ENCODE measurements around the gene POLDIP2. TPM values are rescaled to one million over a fixed set of nuclear protein-coding genes. Genes with fewer than 3 reads are reported as not detected.

Gene POLDIP2
- polyA plus RNA-seq, 1 of the 3 experiments (the other 2 are of a cell fraction): 98.1 TPM

GRCh38 chr17:28372945-28373274 lies 15.6 kb upstream of the POLDIP2 start (continued):
- TF ChIP-seq CTCF (IDR thresholded peaks at IDR 0.05): no peak
- TF ChIP-seq RAD21 (IDR thresholded peaks at IDR 0.05; ENCODE audit: low read length): no peak
- TF ChIP-seq FOSL2 (IDR thresholded peaks at IDR 0.05; ENCODE audit: borderline replicate concordance, low read depth): no peak
- TF ChIP-seq ELF1 (IDR thresholded peaks at IDR 0.05): no peak
- no peak for TF ChIP-seq FOXM1 (IDR thresholded peaks at IDR 0.05; ENCODE audit: low read depth)
- no peak for TF ChIP-seq FOXJ3 (CRISPR knock-in tag; IDR thresholded peaks at IDR 0.05)
- TF ChIP-seq EZH2phosphoT487 (IDR thresholded peaks at IDR 0.05; ENCODE audit: borderline replicate concordance, low read depth): no peak
- no peak for TF ChIP-seq ZBTB33 (IDR thresholded peaks at IDR 0.05; ENCODE audit: borderline replicate concordance, low read depth)
- no peak for TF ChIP-seq RCOR1 (IDR thresholded peaks at IDR 0.05; ENCODE audit: low read length)
- TF ChIP-seq USF1 (IDR thresholded peaks at IDR 0.05; ENCODE audit: borderline replicate concordance, low read depth): no peak

GRCh38 chr17:28372203-28372944 lies 15.0 kb upstream of the POLDIP2 start:
- peak; percentile 67 for DNase-seq
- Histone ChIP-seq H4K20me1 (ENCODE audit: insufficient read depth) (peaks cover 32% of the 10 kb centered on the region), H3K4me2 (peak overlapping the region; percentile 96), H3K9ac (peak overlapping the region; percentile 81), H3K4me1 (ENCODE audit: control insufficient read depth in 1 of 2, insufficient read depth in 2 of 2, low read depth in 1 of 2, low read length in 1 of 2) (peaks cover 15 to 28% of the 10 kb centered on the region in 2 experiments), H3K36me3 (replicated peaks in 1 of 2; ENCODE audit: control insufficient read depth in 1 of 2, insufficient read depth in 2 of 2, low read length in 1 of 2) (peaks cover 0 to 3% of the 10 kb centered on the region in 2 experiments), H3K9me3 (no peaks in the 10 kb centered on the region), H3K27ac (ENCODE audit: low read depth in 2 of 2, low read length in 1 of 2) (peak overlapping the region; percentile 73 to 90), H3K27me3 (ENCODE audit: insufficient read depth) (no peaks in the 10 kb centered on the region), H3K4me3 (ENCODE audit: low read depth in 2 of 2, low read length in 1 of 2) (peak overlapping the region; percentile 60 to 84), H3K79me2 (ENCODE audit: insufficient read depth) (peaks cover 45% of the 10 kb centered on the region), H2AFZ (ENCODE audit: low read depth) (peak overlapping the region; percentile 82), H3F3A (replicated peaks; ENCODE audit: insufficient read depth) (peaks cover 15% of the 10 kb centered on the region), H3K9me2 (no peaks in the 10 kb centered on the region)
- WGBS (ENCODE audit: low lambda C conversion rate): 38% methylated on average over 12 of the region's 53 CpGs
- CTCF ChIA-PET: no interaction called here
- POLR2A ChIA-PET: interaction anchor here (1.4 to 4.5 kb wide), 2 partner anchors 15 to 33 kb away, joined by 3 to 34 read pairs; partner anchors contain the start of gene POLDIP2
- TF ChIP-seq SIN3A (IDR thresholded peaks at IDR 0.05; ENCODE audit: borderline replicate concordance, low read depth, low read length) (peak; percentile 8; the same call in 1 of the 2 replicates), FOSL2 (IDR thresholded peaks at IDR 0.05; ENCODE audit: borderline replicate concordance, low read depth) (no peak), PBX3 (IDR thresholded peaks at IDR 0.05) (no peak), NFIC (IDR thresholded peaks at IDR 0.05; ENCODE audit: borderline replicate concordance) (no peak)

All from SK-N-SH (cell line).